ENCODE data around the gene DYNC2H1.

DNA sequence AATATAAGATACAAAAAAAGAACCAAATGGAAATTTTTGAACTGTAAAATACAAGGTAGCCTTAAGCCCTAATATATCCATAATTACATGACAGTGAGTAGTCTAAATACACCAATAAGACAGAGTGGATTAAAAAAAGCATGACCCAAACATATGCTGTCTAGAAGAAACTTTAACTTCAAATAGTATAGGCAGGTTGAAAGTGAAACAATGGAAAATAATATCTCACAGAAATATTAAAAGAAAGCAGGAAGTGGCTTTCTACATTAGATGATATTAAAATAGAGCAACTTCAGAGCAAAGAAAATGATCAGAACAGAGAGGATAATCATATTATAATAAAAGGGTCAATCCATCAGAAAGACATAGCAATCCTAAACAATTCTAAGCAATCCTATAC, 39.1 kb upstream of the DYNC2H1 start:
- TF ChIP-seq, protein P1, sequence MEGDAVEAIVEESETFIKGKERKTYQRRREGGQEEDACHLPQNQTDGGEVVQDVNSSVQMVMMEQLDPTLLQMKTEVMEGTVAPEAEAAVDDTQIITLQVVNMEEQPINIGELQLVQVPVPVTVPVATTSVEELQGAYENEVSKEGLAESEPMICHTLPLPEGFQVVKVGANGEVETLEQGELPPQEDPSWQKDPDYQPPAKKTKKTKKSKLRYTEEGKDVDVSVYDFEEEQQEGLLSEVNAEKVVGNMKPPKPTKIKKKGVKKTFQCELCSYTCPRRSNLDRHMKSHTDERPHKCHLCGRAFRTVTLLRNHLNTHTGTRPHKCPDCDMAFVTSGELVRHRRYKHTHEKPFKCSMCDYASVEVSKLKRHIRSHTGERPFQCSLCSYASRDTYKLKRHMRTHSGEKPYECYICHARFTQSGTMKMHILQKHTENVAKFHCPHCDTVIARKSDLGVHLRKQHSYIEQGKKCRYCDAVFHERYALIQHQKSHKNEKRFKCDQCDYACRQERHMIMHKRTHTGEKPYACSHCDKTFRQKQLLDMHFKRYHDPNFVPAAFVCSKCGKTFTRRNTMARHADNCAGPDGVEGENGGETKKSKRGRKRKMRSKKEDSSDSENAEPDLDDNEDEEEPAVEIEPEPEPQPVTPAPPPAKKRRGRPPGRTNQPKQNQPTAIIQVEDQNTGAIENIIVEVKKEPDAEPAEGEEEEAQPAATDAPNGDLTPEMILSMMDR (IDR thresholded peaks at IDR 0.05) = no peak
- TF ChIP-seq POLR2A (IDR thresholded peaks at IDR 0.05) = no peak
